HepG2 (cell line): ENCODE measurements around the gene NELFB. TPM values are rescaled to one million over a fixed set of nuclear protein-coding genes. Genes with fewer than 3 reads are reported as not detected.

Source experiments
- ARHGAP35 ChIP-seq: sonication (generic); formaldehyde crosslinking; IDR thresholded peaks from 2 replicates; pipeline ENCODE4 v1.9.0; 2022; ENCODE audit warnings: mild to moderate bottlenecking, inconsistent platforms, moderate library complexity, missing genetic modification reagents, borderline replicate concordance
- EEA1 ChIP-seq: sonication (generic); formaldehyde crosslinking; IDR thresholded peaks from 2 replicates; pipeline ENCODE4 v1.5.1; 2020; ENCODE audit warnings: mild to moderate bottlenecking, missing genetic modification reagents, borderline replicate concordance
- FOXO1 ChIP-seq: sonication (generic); formaldehyde crosslinking; IDR thresholded peaks from 2 replicates; pipeline ENCODE4 v1.4.0; 2020; ENCODE audit warnings: missing genetic modification reagents
- JDP2 ChIP-seq: sonication (generic); formaldehyde crosslinking; IDR thresholded peaks from 2 replicates; pipeline ENCODE4 v1.8.1; 2022; ENCODE audit warnings: missing genetic modification reagents, borderline replicate concordance
- MYC ChIP-seq: sonication (generic); formaldehyde crosslinking; IDR thresholded peaks from 2 replicates; pipeline ENCODE4 v1.9.0; 2021; ENCODE audit warnings: missing genetic modification reagents, borderline replicate concordance
- MZF1 ChIP-seq: sonication (generic); formaldehyde crosslinking; IDR thresholded peaks from 2 replicates; pipeline ENCODE4 v1.8.1; 2023; ENCODE audit warnings: mild to moderate bottlenecking, missing genetic modification reagents, borderline replicate concordance
- NONO ChIP-seq, 2 experiments: fragments of 450-650 bp in 1 of 2; sonication (generic) in 1 of 2; formaldehyde crosslinking in 1 of 2; IDR thresholded peaks in 1 of 2; conservative IDR thresholded peaks in 1 of 2; 2 replicates each; pipeline versions ENCODE4 v1.6.1 to v1.8.0; 2017 to 2022; ENCODE audit warnings: mild to moderate bottlenecking in 1 of 2, missing genetic modification reagents in 1 of 2, moderate library complexity in 1 of 2
- NR2F2 ChIP-seq: IDR thresholded peaks from 2 replicates; pipeline ENCODE4 v1.6.1; 2012; ENCODE audit warnings: low read depth, inconsistent platforms, borderline replicate concordance
- PPARG ChIP-seq: conservative IDR thresholded peaks from 2 replicates; pipeline ENCODE4 v1.6.1; 2016; ENCODE audit warnings: missing biosample characterization, missing genetic modification reagents
- PTBP1 ChIP-seq: fragments of 200-400 bp; formaldehyde crosslinking; IDR thresholded peaks from 2 replicates; pipeline ENCODE4 v1.6.1; 2018; ENCODE audit warnings: low read length, low read depth; ENCODE audit not compliant: poor library complexity, severe bottlenecking
- SNAI1 ChIP-seq: sonication (generic); formaldehyde crosslinking; IDR thresholded peaks from 2 replicates; pipeline ENCODE4 v1.5.0; 2020; ENCODE audit warnings: mild to moderate bottlenecking, missing genetic modification reagents, borderline replicate concordance
- SP4 ChIP-seq: sonication (generic); formaldehyde crosslinking; IDR thresholded peaks from 2 replicates; pipeline ENCODE4 v1.8.1; 2023; ENCODE audit warnings: mild to moderate bottlenecking, missing genetic modification reagents
- SPEN ChIP-seq: sonication (generic); formaldehyde crosslinking; IDR thresholded peaks from 2 replicates; pipeline ENCODE4 v1.5.1; 2020; ENCODE audit warnings: low read depth, mild to moderate bottlenecking, missing genetic modification reagents
- TCF12 ChIP-seq, 2 experiments: fragments of 450-650 bp in 1 of 2; sonication (generic) in 1 of 2; formaldehyde crosslinking in 1 of 2; IDR thresholded peaks; 2 replicates each; pipeline versions ENCODE4 v1.6.1 to v1.8.0; 2017 to 2022; ENCODE audit warnings: antibody characterized with exemption in 1 of 2, mild to moderate bottlenecking in 1 of 2, missing genetic modification reagents in 1 of 2, moderate library complexity in 1 of 2
- YEATS2 ChIP-seq: sonication (generic); formaldehyde crosslinking; IDR thresholded peaks from 2 replicates; pipeline ENCODE4 v1.4.0; 2020; ENCODE audit warnings: missing genetic modification reagents, borderline replicate concordance
- ZBTB7B ChIP-seq: sonication (generic); formaldehyde crosslinking; IDR thresholded peaks from 2 replicates; pipeline ENCODE4 v1.4.0; 2020; ENCODE audit warnings: missing genetic modification reagents
- ZFX ChIP-seq: sonication (generic); formaldehyde crosslinking; IDR thresholded peaks from 2 replicates; pipeline ENCODE4 v1.4.0; 2020; ENCODE audit warnings: mild to moderate bottlenecking, low read depth, missing genetic modification reagents, moderate library complexity
- ZNF749 ChIP-seq: sonication (generic); formaldehyde crosslinking; IDR thresholded peaks from 2 replicates; pipeline ENCODE4 v1.8.0; 2022; ENCODE audit warnings: mild to moderate bottlenecking, missing genetic modification reagents, moderate library complexity, borderline replicate concordance
- polyA plus RNA-seq, 8 experiments: library from polyadenylated mRNA; depleted of rRNA in 3 of 8; stranded (reverse) in 7 of 8; unstranded in 1 of 8; fragments of >200 nt; fragmentation: Illumina TruSeq in 4 of 8; extraction: Trizol in 4 of 8; gene quantifications; 2 replicates each; pipeline versions ENCODE4 v1.2.1 to v1.2.3, GENCODE V29; 2011 to 2016; ENCODE audit warnings: low read depth in 4 of 8, missing spikeins in 1 of 8, mixed read lengths in 1 of 8; ENCODE audit not compliant: insufficient read depth in 1 of 8
- total RNA-seq, 5 experiments: library from RNA; depleted of rRNA; stranded (reverse); fragments of >200 nt; fragmentation: Illumina TruSeq; extraction: Trizol; gene quantifications; 2 replicates each; pipeline ENCODE4 v1.2.3, GENCODE V29; 2016; ENCODE audit warnings: low read depth in 1 of 5
- TF ChIP-seq, protein P1 (sequence below): sonication (generic); formaldehyde crosslinking; IDR thresholded peaks from 2 replicates; pipeline ENCODE4 v1.4.0; 2020; ENCODE audit warnings: missing genetic modification reagents
- TF ChIP-seq, protein P2 (sequence below): sonication (generic); formaldehyde crosslinking; IDR thresholded peaks from 2 replicates; pipeline ENCODE4 v1.8.0; 2022; ENCODE audit warnings: missing genetic modification reagents, mild to moderate bottlenecking, moderate library complexity, borderline replicate concordance
- TF ChIP-seq, protein P3 (sequence below): IDR thresholded peaks from 2 replicates; pipeline ENCODE4 v1.6.1; 2012; ENCODE audit warnings: low read length, improper control_type of control experiment

Gene NELFB
- total and polyA plus RNA-seq, 2 of the 13 experiments (the other 11 are each of a cell fraction or from before 2014, with no cell fraction given) = 26.5 to 45.8 TPM

DNA sequence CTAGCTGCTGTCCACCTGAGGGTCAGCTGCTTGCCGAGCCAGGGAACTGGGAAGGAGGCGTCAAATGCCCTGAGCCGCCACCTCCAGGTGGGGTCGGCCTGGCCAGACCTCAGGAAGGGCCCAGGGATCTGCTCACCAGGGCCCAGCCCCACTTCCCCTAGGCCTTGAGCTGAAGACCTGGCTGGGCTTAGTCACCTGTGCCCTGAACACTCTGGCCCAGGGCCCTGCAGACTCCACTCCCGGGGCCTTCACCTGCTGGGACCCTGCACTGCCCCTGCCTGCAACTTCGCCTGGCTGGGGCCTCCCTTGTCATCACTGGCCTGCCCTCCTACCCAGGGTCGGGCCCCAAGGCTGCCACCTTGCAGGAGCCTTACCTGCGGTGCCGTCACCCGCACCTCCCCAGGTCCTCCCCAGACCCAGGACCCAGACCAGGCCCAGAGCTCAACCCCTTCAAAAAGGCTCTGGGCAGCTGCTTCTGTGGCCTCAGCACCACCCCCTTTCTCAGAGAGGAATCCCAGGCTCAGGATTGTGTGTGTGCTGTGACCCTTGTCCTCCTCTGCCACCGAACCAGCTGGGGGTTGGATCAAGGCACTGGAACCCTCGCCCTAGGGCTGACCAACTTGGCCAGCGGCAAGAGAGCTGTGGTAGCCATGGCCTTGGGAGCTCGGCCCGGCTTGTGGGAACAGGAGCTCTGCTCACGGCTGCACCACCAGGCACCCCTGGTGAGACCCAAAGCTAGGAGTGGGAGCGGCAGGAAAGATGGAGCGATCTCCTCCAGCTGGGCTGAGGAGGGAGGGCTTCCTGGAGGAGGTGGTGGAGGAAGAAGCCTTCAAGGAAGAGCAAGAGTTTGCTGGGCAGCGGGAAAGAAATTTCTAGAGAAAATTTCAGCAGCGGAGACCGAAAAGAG lies 1.2 kb upstream of the NELFB start (continued):
- TF ChIP-seq ZNF749 (CRISPR knock-in tag) = no peak
- no peak for TF ChIP-seq NR2F2
- TF ChIP-seq YEATS2 (CRISPR knock-in tag) = peak; percentile 40; the same call in 1 of the 2 replicates
- TF ChIP-seq JDP2 (CRISPR knock-in tag) = no peak
- TF ChIP-seq, protein P1, sequence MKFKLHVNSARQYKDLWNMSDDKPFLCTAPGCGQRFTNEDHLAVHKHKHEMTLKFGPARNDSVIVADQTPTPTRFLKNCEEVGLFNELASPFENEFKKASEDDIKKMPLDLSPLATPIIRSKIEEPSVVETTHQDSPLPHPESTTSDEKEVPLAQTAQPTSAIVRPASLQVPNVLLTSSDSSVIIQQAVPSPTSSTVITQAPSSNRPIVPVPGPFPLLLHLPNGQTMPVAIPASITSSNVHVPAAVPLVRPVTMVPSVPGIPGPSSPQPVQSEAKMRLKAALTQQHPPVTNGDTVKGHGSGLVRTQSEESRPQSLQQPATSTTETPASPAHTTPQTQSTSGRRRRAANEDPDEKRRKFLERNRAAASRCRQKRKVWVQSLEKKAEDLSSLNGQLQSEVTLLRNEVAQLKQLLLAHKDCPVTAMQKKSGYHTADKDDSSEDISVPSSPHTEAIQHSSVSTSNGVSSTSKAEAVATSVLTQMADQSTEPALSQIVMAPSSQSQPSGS (CRISPR knock-in tag) = no peak
- TF ChIP-seq ZFX (CRISPR knock-in tag) = peak; percentile 78
- TF ChIP-seq TCF12 (IDR thresholded peaks at IDR 0.05) = no peak
- TF ChIP-seq TCF12 (CRISPR knock-in tag; IDR thresholded peaks at IDR 0.05) = 0 out of 2 replicates have a peak, but pooled peaks have one; percentile 46
- TF ChIP-seq SPEN (CRISPR knock-in tag) = peak; percentile 8; the same call in 1 of the 2 replicates
- no peak for TF ChIP-seq MZF1 (CRISPR knock-in tag)
- TF ChIP-seq ZBTB7B = 0 out of 2 replicates have a peak, but pooled peaks have one; percentile 32
- TF ChIP-seq NONO (IDR thresholded peaks at IDR 0.05) = no peak
- peak; percentile 31; the same call in 1 of the 2 replicates for TF ChIP-seq NONO (CRISPR knock-in tag; conservative IDR thresholded peaks at IDR 0.05)
- TF ChIP-seq, protein P2, sequence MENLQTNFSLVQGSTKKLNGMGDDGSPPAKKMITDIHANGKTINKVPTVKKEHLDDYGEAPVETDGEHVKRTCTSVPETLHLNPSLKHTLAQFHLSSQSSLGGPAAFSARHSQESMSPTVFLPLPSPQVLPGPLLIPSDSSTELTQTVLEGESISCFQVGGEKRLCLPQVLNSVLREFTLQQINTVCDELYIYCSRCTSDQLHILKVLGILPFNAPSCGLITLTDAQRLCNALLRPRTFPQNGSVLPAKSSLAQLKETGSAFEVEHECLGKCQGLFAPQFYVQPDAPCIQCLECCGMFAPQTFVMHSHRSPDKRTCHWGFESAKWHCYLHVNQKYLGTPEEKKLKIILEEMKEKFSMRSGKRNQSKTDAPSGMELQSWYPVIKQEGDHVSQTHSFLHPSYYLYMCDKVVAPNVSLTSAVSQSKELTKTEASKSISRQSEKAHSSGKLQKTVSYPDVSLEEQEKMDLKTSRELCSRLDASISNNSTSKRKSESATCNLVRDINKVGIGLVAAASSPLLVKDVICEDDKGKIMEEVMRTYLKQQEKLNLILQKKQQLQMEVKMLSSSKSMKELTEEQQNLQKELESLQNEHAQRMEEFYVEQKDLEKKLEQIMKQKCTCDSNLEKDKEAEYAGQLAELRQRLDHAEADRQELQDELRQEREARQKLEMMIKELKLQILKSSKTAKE (CRISPR knock-in tag) = no peak
- no peak for TF ChIP-seq SP4
- TF ChIP-seq FOXO1 (CRISPR knock-in tag) = no peak
- TF ChIP-seq, protein P3, sequence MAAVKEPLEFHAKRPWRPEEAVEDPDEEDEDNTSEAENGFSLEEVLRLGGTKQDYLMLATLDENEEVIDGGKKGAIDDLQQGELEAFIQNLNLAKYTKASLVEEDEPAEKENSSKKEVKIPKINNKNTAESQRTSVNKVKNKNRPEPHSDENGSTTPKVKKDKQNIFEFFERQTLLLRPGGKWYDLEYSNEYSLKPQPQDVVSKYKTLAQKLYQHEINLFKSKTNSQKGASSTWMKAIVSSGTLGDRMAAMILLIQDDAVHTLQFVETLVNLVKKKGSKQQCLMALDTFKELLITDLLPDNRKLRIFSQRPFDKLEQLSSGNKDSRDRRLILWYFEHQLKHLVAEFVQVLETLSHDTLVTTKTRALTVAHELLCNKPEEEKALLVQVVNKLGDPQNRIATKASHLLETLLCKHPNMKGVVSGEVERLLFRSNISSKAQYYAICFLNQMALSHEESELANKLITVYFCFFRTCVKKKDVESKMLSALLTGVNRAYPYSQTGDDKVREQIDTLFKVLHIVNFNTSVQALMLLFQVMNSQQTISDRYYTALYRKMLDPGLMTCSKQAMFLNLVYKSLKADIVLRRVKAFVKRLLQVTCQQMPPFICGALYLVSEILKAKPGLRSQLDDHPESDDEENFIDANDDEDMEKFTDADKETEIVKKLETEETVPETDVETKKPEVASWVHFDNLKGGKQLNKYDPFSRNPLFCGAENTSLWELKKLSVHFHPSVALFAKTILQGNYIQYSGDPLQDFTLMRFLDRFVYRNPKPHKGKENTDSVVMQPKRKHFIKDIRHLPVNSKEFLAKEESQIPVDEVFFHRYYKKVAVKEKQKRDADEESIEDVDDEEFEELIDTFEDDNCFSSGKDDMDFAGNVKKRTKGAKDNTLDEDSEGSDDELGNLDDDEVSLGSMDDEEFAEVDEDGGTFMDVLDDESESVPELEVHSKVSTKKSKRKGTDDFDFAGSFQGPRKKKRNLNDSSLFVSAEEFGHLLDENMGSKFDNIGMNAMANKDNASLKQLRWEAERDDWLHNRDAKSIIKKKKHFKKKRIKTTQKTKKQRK = no peak
- TF ChIP-seq SNAI1 (CRISPR knock-in tag) = peak; percentile 91
- 0 out of 2 replicates have a peak, but pooled peaks have one; percentile 20 for TF ChIP-seq EEA1 (CRISPR knock-in tag)
- TF ChIP-seq PTBP1 = no peak
- 0 out of 2 replicates have a peak, but pooled peaks have one; percentile 27 for TF ChIP-seq ARHGAP35
- TF ChIP-seq PPARG (CRISPR knock-in tag) = peak; percentile 48; the same call in 1 of the 2 replicates
- TF ChIP-seq MYC (CRISPR knock-in tag) = no peak
